Neural progenitor cell (in vitro differentiated cells): ENCODE measurements around the gene AKR1E2.

Source experiments
- CTCF ChIP-seq: fragments of 200-600 bp; sonication (generic); IDR thresholded peaks from 2 replicates; pipeline ENCODE4 v1.5.1; 2017; ENCODE audit warnings: antibody characterized with exemption, mild to moderate bottlenecking
- EZH2phosphoT487 ChIP-seq: fragments of 200-600 bp; sonication (generic); IDR thresholded peaks from 2 replicates; pipeline ENCODE4 v1.6.1; 2017; ENCODE audit warnings: antibody characterized with exemption

GRCh38 chr10:4780782-4781181 lies 45.2 kb upstream of the AKR1E2 start:
- TF ChIP-seq CTCF: no peak
- no peak for TF ChIP-seq EZH2phosphoT487
